Kidney tubule cell (primary cell): Measurements from ENCODE around the gene C9orf85.
"Not testable (repeated sequence)": the region's sequence is repeated elsewhere in the genome, so short reads cannot be mapped to it uniquely, and the experiment has no call there.

Source experiments
- DNase-seq: peaks from one replicate; pipeline ENCODE4 v3.0.0-alpha.2; 2018; ENCODE audit warnings: low spot score

Gene C9orf85

DNA sequence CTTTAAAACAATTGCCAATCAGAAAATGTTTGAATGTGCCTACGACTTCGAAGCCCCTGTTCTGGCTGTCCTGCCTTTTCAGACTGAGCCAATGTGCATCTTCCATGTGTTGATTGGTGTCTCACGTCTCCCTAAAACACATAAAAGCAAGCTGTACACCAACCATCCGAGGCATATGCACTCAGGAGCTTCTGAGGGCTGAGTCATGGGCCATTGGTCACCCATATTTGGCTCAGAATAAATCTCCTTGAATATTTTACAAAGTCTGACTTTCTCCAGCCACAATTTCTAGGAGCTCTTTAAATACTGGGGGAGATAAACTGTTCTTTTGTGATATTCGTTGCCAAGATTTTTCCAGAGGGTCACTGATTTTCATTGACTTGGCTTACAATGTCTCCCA, 95.1 kb downstream of the C9orf85 start:
- DNase-seq: peak; percentile 57

DNA sequence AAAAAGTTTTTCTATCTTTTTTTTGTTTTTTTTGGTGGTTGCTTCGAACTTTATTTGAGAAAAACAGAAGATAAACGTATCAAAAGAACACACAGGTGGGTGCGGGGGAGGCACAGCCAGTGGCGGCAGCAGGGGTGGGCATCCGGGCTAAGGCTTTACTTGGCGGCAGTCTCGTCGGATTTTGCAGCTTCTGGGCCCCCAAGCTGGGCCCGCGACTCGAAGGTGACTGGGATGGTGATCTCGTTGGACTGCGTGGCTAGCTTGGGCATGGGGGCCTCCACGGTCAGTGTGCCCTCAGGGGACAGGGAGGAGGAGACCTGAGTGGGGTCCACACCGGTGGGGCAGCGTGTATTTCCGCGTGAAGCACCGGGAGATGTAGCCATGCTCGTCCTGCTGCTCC, 96.3 kb downstream of the C9orf85 start:
- not testable (repeated sequence) for DNase-seq

DNA sequence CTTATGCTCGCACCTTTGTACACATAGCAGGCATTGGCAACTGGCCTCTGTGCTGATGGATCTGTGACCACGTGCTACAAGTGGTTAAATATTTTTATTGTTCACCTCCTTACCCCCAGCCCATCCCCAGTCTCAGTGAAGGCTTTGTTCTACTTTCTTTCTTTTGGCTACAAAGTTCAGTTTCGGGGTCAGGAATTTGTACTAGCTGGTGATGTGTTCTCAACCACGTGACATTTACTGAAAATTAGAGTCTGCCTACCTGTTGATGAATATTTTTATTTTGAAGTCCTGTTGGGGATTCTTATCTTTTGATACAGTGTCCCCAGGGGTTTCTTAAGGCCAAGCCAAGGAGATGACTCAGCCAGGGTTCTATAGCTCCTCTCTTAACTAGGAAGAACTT, 101.2 kb downstream of the C9orf85 start:
- peak; percentile 47 for DNase-seq

DNA sequence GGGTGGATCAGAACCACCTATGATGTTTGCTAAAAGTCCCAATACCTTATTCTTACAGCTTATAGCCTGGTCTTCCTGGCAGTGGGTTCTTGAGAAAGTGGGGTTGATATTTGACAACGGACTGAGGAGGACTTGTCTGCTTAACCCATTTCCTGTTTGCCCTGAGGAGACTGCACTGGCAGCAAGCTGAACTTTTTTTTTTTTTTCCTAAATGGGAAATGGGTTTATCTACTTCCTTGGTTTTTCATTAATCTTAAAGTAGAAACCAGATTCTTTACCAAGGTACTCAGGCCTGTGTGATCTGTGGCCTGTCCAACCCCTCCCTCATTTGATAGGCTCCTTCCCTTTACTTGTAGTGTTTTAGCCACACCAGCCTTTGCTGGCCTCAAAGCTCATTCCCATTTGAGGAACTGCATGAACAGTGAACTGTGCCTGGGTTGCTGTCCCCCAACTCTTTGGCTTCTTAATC, 101.9 kb downstream of the C9orf85 start:
- peak; percentile 66 for DNase-seq

DNA sequence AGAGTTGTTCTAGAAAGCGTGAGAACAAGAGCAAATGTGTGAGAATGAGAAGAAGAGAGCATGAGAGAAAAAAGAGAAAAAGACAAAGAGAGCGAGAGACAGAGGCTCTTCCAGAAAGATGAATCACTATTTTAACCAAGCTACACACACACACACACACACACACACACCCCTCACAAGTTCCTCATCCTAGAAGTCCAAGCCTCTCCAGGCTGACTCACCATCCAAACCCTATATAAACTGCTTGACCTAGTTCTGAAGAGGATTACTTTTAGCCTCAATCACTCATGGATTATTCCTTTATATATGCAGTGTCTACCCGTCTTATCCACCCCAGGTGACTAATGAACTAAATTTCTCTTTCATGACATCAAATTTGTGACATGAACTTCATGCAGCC, 111.4 kb downstream of the C9orf85 start:
- peak; percentile 87 for DNase-seq
